Measurements from ENCODE around the gene APOM.

DNA sequence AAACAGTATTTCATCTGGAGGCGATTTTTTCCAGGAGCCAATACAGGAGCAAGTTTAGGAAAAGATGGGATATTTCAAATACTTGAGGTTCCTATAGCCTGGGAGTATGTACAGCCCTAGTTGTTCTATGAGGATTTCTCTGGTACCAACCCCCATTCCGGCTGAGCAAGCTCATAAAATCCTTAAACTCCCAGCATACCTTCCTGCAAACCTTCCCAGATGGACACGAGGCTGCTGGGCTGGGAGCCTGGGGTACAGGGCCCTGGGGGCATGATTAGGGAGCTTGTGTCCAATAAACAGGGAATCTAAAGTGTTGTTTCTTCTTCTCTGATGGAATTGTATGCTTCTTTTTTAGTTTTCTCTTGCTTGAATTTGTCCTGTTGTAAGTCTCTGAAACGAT is 33.7 kb upstream of the APOM start:
- TF ChIP-seq SMC3 (IDR thresholded peaks at IDR 0.05; ENCODE audit: low read depth, low read length): no peak
- TF ChIP-seq, protein P1, sequence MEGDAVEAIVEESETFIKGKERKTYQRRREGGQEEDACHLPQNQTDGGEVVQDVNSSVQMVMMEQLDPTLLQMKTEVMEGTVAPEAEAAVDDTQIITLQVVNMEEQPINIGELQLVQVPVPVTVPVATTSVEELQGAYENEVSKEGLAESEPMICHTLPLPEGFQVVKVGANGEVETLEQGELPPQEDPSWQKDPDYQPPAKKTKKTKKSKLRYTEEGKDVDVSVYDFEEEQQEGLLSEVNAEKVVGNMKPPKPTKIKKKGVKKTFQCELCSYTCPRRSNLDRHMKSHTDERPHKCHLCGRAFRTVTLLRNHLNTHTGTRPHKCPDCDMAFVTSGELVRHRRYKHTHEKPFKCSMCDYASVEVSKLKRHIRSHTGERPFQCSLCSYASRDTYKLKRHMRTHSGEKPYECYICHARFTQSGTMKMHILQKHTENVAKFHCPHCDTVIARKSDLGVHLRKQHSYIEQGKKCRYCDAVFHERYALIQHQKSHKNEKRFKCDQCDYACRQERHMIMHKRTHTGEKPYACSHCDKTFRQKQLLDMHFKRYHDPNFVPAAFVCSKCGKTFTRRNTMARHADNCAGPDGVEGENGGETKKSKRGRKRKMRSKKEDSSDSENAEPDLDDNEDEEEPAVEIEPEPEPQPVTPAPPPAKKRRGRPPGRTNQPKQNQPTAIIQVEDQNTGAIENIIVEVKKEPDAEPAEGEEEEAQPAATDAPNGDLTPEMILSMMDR (conservative IDR thresholded peaks at IDR 0.05; ENCODE audit: low read depth, low read length): no peak
- no peak for TF ChIP-seq MXI1 (IDR thresholded peaks at IDR 0.05; ENCODE audit: borderline replicate concordance, low read depth, low read length)
- TF ChIP-seq RFX5 (IDR thresholded peaks at IDR 0.05; ENCODE audit: low read depth, low read length): no peak
- TF ChIP-seq CEBPB (IDR thresholded peaks at IDR 0.05; ENCODE audit: low read depth, low read length): no peak

All from IMR-90 (cell line).